ENCODE measurements around the gene ECHDC1.

Gene ECHDC1

GRCh38 chr6:127273499-127273898, 69.9 kb downstream of the ECHDC1 start:
- TF ChIP-seq, protein P1, sequence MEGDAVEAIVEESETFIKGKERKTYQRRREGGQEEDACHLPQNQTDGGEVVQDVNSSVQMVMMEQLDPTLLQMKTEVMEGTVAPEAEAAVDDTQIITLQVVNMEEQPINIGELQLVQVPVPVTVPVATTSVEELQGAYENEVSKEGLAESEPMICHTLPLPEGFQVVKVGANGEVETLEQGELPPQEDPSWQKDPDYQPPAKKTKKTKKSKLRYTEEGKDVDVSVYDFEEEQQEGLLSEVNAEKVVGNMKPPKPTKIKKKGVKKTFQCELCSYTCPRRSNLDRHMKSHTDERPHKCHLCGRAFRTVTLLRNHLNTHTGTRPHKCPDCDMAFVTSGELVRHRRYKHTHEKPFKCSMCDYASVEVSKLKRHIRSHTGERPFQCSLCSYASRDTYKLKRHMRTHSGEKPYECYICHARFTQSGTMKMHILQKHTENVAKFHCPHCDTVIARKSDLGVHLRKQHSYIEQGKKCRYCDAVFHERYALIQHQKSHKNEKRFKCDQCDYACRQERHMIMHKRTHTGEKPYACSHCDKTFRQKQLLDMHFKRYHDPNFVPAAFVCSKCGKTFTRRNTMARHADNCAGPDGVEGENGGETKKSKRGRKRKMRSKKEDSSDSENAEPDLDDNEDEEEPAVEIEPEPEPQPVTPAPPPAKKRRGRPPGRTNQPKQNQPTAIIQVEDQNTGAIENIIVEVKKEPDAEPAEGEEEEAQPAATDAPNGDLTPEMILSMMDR (IDR thresholded peaks at IDR 0.05; ENCODE audit: low read depth, low read length, missing control alignments), result no peak
- DNase-seq, result no peak
- in situ Hi-C loops (cut with HindIII; ENCODE audit: low pct_ligation_motif_present, low sequenced_read_pairs), result no loop called here

GRCh38 chr6:127272576-127272975, 70.8 kb downstream of the ECHDC1 start:
- TF ChIP-seq, protein P1 (IDR thresholded peaks at IDR 0.05; ENCODE audit: low read depth, low read length, missing control alignments), result no peak
- no peaks in the 10 kb centered on the region for H3K36me3 ChIP-seq (replicated peaks)
- DNase-seq, result no peak
- H3K27me3 ChIP-seq (replicated peaks), result no peaks in the 10 kb centered on the region
- no peak overlapping the region for H3K27ac ChIP-seq
- in situ Hi-C loops (cut with HindIII; ENCODE audit: low pct_ligation_motif_present, low sequenced_read_pairs), result no loop called here
- H3K4me3 ChIP-seq (ENCODE audit: low read depth, low read length), result no peak overlapping the region

More at GRCh38 chr6:127273499-127273898, 69.9 kb downstream of the ECHDC1 start:
- no peak overlapping the region for H3K27ac ChIP-seq
- H3K36me3 ChIP-seq (replicated peaks), result no peaks in the 10 kb centered on the region
- no peaks in the 10 kb centered on the region for H3K27me3 ChIP-seq (replicated peaks)
- H3K4me3 ChIP-seq (ENCODE audit: low read depth, low read length), result no peak overlapping the region

DNA sequence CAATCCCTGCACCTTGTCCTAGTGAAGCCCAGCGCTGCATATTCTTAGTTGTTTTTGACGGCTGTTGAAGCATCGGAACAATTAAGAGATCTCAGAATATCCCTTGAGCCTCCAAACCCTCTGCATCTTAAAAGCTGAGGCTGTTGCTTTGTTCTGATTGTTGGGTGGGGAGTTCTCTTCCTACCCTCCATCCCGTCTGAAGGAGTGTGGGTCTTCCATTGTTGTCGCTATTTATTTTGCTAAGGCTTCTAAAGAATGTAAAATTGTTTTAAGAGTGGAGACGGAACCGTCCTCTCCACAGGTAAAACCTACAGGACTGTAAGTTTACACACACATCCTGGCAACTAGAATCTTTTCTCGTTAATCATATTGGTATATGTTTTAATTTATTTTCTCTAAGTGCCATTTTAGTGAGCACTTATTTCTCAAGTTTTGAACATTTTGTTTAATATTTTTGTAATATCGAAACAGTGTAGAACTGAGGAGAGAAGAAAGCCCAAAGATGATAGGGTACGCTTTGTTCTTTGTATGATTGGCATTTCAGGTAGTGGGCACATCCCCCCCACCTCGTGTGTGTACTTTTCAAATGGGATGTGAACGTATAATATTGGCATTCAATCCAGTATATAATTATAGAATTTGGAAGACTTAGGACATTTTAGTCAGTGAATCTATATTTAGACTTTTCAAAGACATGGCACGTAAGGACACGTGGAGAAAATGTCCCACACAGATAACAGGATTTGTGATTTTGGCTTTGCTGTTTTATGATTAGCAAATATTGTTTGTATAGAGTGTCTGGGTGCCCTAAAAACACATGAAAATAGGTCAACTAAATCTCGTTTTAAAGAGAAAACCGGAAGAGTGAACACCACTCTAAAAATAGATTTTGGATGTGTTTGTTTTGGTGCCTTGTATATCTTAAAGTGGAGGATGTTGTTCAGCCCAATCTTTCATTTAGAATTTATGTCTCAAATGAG, 75.5 kb downstream of the ECHDC1 start:
- Histone ChIP-seq H3K27ac (peak overlapping the region; percentile 93), H3K36me3 (replicated peaks) (no peaks in the 10 kb centered on the region), H3K4me3 (ENCODE audit: low read depth, low read length) (peak overlapping the region; percentile 90), H3K27me3 (replicated peaks) (no peaks in the 10 kb centered on the region)
- TF ChIP-seq, protein P1 (IDR thresholded peaks at IDR 0.05; ENCODE audit: low read depth, low read length, missing control alignments), result no peak
- in situ Hi-C loops (cut with HindIII; ENCODE audit: low pct_ligation_motif_present, low sequenced_read_pairs), result no loop called here
- no peak for DNase-seq

DNA sequence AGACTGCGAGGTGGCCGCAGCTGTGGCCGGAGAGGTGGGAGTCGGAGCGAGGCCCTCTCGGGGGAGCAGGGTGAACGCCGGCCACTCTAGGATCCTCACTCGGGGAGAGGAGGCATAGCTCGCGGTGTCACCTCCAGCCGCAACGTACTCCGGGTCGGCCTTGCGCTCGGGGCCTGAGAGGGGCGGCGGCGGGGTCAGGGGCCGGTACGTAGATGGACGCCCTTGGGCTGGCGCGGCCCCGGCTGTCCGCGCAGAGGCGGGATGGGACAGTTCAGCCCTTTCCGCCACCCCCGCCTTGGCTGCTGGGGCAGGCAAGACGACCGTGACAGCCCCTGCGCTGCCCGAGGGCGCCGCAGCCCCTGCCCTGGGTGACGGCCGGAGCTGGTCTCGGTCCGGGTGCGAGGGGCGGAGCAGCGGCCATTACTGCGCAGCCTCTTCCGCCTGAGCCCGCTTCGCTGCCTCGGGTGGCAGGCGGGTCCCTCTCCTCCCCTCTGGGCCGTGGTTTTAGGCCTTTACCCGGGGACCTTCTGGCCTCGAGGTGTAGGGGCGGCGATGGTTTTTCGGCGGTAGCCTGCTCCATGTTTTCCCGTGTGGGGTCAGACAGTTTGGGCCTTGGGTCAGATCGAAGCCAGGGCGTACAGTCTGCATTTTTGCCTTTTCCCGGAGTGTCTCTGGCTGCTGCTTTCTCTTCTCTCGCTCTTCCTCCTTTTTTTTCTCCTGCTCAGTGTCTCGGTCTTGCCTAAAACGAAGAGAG, 76.3 kb downstream of the ECHDC1 start:
- in situ Hi-C loops (cut with HindIII; ENCODE audit: low pct_ligation_motif_present, low sequenced_read_pairs), result no loop called here
- TF ChIP-seq, protein P1 (IDR thresholded peaks at IDR 0.05; ENCODE audit: low read depth, low read length, missing control alignments), result no peak
- Histone ChIP-seq H3K4me3 (ENCODE audit: low read depth, low read length) (peak overlapping the region; percentile 90), H3K27ac (peak overlapping the region; percentile 93), H3K36me3 (replicated peaks) (no peaks in the 10 kb centered on the region), H3K27me3 (replicated peaks) (no peaks in the 10 kb centered on the region)
- DNase-seq, result peak; percentile 24

DNA sequence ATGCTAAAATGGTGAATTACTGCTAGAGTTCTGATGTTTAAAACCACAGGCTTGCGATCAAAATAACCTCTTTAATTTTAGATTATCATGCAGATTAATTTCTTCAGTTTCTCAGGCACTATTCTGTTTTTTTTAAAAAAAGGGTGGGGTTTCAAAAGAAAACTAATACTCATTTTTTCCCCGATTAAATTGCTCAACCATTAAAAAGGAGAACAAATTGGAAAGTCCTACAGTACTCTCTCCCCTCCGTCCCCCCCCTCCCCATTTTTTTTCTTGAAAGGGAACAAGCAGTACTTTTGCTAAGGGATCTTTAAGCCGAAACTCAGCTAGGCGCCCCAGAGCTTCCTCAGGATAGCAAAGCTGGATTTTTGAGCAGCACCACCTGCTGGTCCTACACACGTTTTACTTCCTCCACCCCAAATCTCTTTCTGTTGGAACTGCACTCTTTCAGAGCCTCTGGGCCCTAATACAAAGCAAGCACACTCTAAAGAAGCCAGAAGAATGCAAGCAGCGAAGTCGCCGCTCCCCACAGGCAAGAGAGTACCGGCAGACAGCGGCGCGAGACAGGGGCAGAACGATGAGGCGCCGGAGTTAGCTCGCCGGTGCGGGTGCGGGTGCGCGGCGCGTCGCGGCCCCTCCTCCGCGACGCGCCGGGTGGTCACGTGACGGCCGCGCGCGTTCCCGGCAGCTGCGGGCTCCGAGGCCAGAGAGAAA, 77.1 kb downstream of the ECHDC1 start, which contains the start of gene RNF146:
TSS of gene RNF146 (plus strand) at position 687 of the 714 bp plus-strand sequence. CDS start 13,475 bp downstream, outside the sequence.
- DNase-seq, result peak; percentile 77
- no peaks in the 10 kb centered on the region for H3K36me3 ChIP-seq (replicated peaks)
- TF ChIP-seq, protein P1 (IDR thresholded peaks at IDR 0.05; ENCODE audit: low read depth, low read length, missing control alignments), result peak; percentile 87

More for the DNA sequence above, 77.1 kb downstream of the ECHDC1 start, which contains the start of gene RNF146:
- peak within 1 kb of the TSS; percentile 93 for H3K27ac ChIP-seq
- H3K27me3 ChIP-seq (replicated peaks), result no peaks in the 10 kb centered on the region
- peak within 1 kb of the TSS; percentile 90 for H3K4me3 ChIP-seq (ENCODE audit: low read depth, low read length)
- in situ Hi-C loops (cut with HindIII; ENCODE audit: low pct_ligation_motif_present, low sequenced_read_pairs), result no loop called here
